Pancreas (tissue), 10 donors: ENCODE results near the gene PHF5A. TPM values are rescaled to one million over a fixed set of nuclear protein-coding genes. Genes with fewer than 3 reads are reported as not detected.

Source experiments
- ATAC-seq, 4 donors: fragments of 200-7000 bp; cut with Tn5 transposase; one replicate each; pipeline versions ENCODE4 v1.8.0 to v1.9.1; 2020; ENCODE audit warnings: mild to moderate bottlenecking in 4 of 4, moderate library complexity in 4 of 4
- DNase-seq, 6 donors: peaks; one replicate each; pipeline ENCODE4 v3.0.0-alpha.2; 2020
- FAIRE-seq: peaks from 2 replicates; lab custom pipeline; 2012; peaks lifted over from hg19 to GRCh38; lab: Jason Lieb, UNC
- H3K27ac ChIP-seq, 4 donors: fragments of 200-600 bp; sonication (generic); 1 replicate in 3 of 4; 2 replicates in 1 of 4; pipeline versions ENCODE4 v1.5.0 to v1.8.0; 2020
- H3K27me3 ChIP-seq, 4 donors: fragments of 200-600 bp; one replicate each; pipeline ENCODE4 v1.8.0; 2021
- H3K36me3 ChIP-seq, 3 donors: fragments of 200-600 bp; sonication (generic) in 1 of 3; one replicate each; pipeline versions ENCODE4 v1.5.0 to v1.8.0; 2020 to 2021
- H3K4me1 ChIP-seq, 3 donors: fragments of 200-600 bp; one replicate each; pipeline ENCODE4 v1.8.0; 2021
- H3K4me3 ChIP-seq, 4 donors: fragments of 200-600 bp; sonication (generic) in 2 of 4; one replicate each; pipeline versions ENCODE4 v1.5.0 to v1.8.0; 2020 to 2021
- H3K9me3 ChIP-seq, 4 donors: fragments of 200-600 bp; one replicate each; pipeline ENCODE4 v1.8.0; 2021
- WGBS, 2 donors: extraction: QIAGEN DNeasy Blood & Tissue Kit; methylation state at CpG; one replicate each; pipeline ENCODE4 v1.1.7; 2013; 5-methylcytosine and 5-hydroxymethylcytosine counted together
- intact Hi-C, 3 donors: fragments of 100-400 bp; cut with DNase I; formaldehyde crosslinking; loops; one replicate each; pipeline versions ENCODE4 v1.11.1 to v1.14.2; 2022
- polyA plus RNA-seq, 2 donors: library from polyadenylated mRNA; stranded (reverse); fragments of 200-250 nt; gene quantifications; one replicate each; pipeline ENCODE4 v1.2.3, GENCODE V29; 2013
- total RNA-seq, 6 donors: library from RNA; stranded (reverse); fragmentation: NEBNext Ultra II Directional in 4 of 6; extraction: Animal tissue kit (Norgen Biotek cat#: 25700) in 4 of 6; gene quantifications; one replicate each; pipeline versions ENCODE4 v1.2.1 to v1.2.4, GENCODE V29; 2021 to 2023
- TF ChIP-seq, protein P1 (sequence below), 4 donors: fragments of 200-600 bp; sonication (generic) in 3 of 4; IDR thresholded peaks; one replicate each; pipeline versions ENCODE4 v1.5.0 to v1.8.0; 2021; ENCODE audit warnings: antibody characterized with exemption in 4 of 4
- donor health status: healthy with polysubstance abuse.
- donor health status: DM: no; HTN: no; CAD: no; lungs with moderate emphysema.
- donor health status: DM: no; HTN: no; CAD: no.
- donor health status: control.
- donor health status: control.
- donor health status: Bipolar disorder and iron deficiency.
- donor health status: DM: yes; HTN: yes; CAD: no.
- donor health status: DM: no; HTN: no; CAD: no.
- donor health status: DM: no; HTN: no; CAD: no.
- donor health status: DM: yes; HTN: yes; CAD: no.

Gene PHF5A
- total and polyA plus RNA-seq, 8 donors: 8.8 to 29.7 (median 16.7) TPM

DNA sequence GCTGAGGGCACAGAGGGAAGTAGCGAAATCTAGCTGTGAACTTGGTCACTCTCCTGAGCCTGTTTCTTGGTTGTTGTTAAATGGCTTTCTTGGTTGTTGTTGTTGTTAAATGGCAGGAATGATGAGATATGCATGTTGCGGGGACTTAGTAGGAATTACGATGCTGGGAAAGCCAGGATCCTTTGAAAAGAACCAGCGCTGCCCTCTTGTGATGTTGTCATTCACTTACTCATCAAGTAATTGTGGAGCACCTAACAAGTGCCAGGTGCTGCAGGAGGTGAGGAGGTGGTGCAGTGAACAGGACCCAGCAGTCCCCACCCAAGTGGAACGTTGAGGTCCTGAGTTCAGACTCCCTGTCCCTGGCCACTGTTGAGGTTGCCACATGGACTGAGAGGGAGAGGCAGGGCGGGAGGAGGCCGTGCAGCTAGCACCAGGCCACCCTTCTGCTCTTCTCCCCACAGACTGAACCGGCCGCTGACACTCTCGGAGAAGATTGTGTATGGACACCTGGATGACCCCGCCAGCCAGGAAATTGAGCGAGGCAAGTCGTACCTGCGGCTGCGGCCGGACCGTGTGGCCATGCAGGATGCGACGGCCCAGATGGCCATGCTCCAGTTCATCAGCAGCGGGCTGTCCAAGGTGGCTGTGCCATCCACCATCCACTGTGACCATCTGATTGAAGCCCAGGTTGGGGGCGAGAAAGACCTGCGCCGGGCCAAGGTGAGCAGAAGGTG is 39.0 kb upstream of the PHF5A start:
- peak in 1 of 6 donors; percentile 79 for DNase-seq
- no peaks in the 10 kb centered on the region for H3K4me1 ChIP-seq
- no peak overlapping the region for H3K27ac ChIP-seq
- peaks cover 0 to 19% (median 14%) of the 10 kb centered on the region in 3 donors for H3K36me3 ChIP-seq
- 91 to 92% methylated on average over 23 of the region's 23 CpGs for WGBS, 2 donors
- no peak for ATAC-seq
- TF ChIP-seq, protein P1, sequence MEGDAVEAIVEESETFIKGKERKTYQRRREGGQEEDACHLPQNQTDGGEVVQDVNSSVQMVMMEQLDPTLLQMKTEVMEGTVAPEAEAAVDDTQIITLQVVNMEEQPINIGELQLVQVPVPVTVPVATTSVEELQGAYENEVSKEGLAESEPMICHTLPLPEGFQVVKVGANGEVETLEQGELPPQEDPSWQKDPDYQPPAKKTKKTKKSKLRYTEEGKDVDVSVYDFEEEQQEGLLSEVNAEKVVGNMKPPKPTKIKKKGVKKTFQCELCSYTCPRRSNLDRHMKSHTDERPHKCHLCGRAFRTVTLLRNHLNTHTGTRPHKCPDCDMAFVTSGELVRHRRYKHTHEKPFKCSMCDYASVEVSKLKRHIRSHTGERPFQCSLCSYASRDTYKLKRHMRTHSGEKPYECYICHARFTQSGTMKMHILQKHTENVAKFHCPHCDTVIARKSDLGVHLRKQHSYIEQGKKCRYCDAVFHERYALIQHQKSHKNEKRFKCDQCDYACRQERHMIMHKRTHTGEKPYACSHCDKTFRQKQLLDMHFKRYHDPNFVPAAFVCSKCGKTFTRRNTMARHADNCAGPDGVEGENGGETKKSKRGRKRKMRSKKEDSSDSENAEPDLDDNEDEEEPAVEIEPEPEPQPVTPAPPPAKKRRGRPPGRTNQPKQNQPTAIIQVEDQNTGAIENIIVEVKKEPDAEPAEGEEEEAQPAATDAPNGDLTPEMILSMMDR (IDR thresholded peaks at IDR 0.05): no peak
- H3K9me3 ChIP-seq: no peaks in the 10 kb centered on the region
- H3K4me3 ChIP-seq: no peak overlapping the region
- no peak for FAIRE-seq
- no peaks in the 10 kb centered on the region for H3K27me3 ChIP-seq
- intact Hi-C loops: no loop called here

GRCh38 chr22:41505511-41506220 is 37.2 kb upstream of the PHF5A start:
- intact Hi-C loops: no loop called here
- 89 to 92% methylated on average over 10 of the region's 10 CpGs for WGBS, 2 donors

DNA sequence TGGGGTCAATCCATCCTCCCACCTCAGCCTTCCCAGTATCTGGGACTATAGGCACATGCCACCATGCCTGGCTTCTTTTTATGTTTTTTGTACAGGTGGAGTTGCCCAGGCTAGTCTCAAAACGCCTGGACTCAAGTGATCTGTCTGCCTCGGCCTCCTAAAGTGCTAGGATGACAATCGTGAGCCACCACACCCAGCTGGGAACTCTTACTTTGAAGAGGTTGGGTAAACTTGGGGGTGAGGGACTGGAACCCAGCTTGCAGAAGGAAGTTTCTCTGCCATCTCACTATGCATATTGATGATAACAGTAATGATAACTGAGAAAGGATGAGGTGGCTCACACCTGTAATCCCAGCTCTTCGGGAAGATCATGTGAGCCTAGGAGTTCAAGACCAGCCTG is 36.3 kb upstream of the PHF5A start:
- intact Hi-C loops: no loop called here
- DNase-seq (no peak), FAIRE-seq (no peak), ATAC-seq (no peak)
- 80 to 83% methylated on average over 4 of the region's 4 CpGs for WGBS, 2 donors
- Histone ChIP-seq H3K4me1 (no peaks in the 10 kb centered on the region), H3K4me3 (no peak overlapping the region), H3K27ac (no peak overlapping the region), H3K9me3 (no peaks in the 10 kb centered on the region), H3K27me3 (no peaks in the 10 kb centered on the region), H3K36me3 (peaks cover 0 to 22% (median 14%) of the 10 kb centered on the region in 3 donors)
- TF ChIP-seq, protein P1 (IDR thresholded peaks at IDR 0.05): no peak

More at GRCh38 chr22:41505511-41506220, 37.2 kb upstream of the PHF5A start:
- no peaks in the 10 kb centered on the region for H3K4me1 ChIP-seq
- DNase-seq: no peak
- no peaks in the 10 kb centered on the region for H3K27me3 ChIP-seq
- TF ChIP-seq, protein P1 (IDR thresholded peaks at IDR 0.05): no peak
- no peak for FAIRE-seq
- H3K36me3 ChIP-seq: peaks cover 0 to 22% (median 14%) of the 10 kb centered on the region in 3 donors
- no peaks in the 10 kb centered on the region for H3K9me3 ChIP-seq
- H3K4me3 ChIP-seq: no peak overlapping the region
- ATAC-seq: no peak
- no peak overlapping the region for H3K27ac ChIP-seq

GRCh38 chr22:41504397-41504796 is 35.9 kb upstream of the PHF5A start:
- TF ChIP-seq, protein P1 (IDR thresholded peaks at IDR 0.05): no peak
- Histone ChIP-seq H3K36me3 (peaks cover 0 to 22% (median 14%) of the 10 kb centered on the region in 3 donors), H3K27me3 (no peaks in the 10 kb centered on the region), H3K4me1 (no peaks in the 10 kb centered on the region), H3K9me3 (no peaks in the 10 kb centered on the region), H3K27ac (no peak overlapping the region), H3K4me3 (no peak overlapping the region)
- DNase-seq: no peak
- intact Hi-C loops: no loop called here
- 85 to 96% methylated on average over 7 of the region's 7 CpGs for WGBS, 2 donors
- no peak for FAIRE-seq
- ATAC-seq: no peak
